Stimulated activated memory B cell treated with anti-CD40 and anti-IgM and Interleukin-4, amounts not matched to agents 10 μg/mL and 1 μg/mL and 100 μg/mL, for 72 hours (primary cell): ENCODE measurements around the gene NBEA.
"Not testable (repeated sequence)": the region's sequence is repeated elsewhere in the genome, so short reads cannot be mapped to it uniquely, and the experiment has no call there.

ENCODE experiments used
- ATAC-seq: fragments of 150-1000 bp; cut with Tn5 transposase; 2 replicates; pipeline ENCODE4 v1.10.0; 2021
- H3K27ac Mint-ChIP-seq: one replicate; pipeline ENCODE4 v1.8.0; 2022; ENCODE audit warnings: mild to moderate bottlenecking, mixed read lengths
- H3K27me3 Mint-ChIP-seq: one replicate; pipeline ENCODE4 v1.8.0; 2022; ENCODE audit warnings: mixed read lengths
- H3K36me3 Mint-ChIP-seq: one replicate; pipeline ENCODE4 v1.8.0; 2022; ENCODE audit warnings: mixed read lengths
- H3K4me1 Mint-ChIP-seq: one replicate; pipeline ENCODE4 v1.8.0; 2022; ENCODE audit warnings: mixed read lengths
- H3K4me3 Mint-ChIP-seq: one replicate; pipeline ENCODE4 v1.8.0; 2022; ENCODE audit warnings: mild to moderate bottlenecking, moderate library complexity, mixed read lengths
- H3K9me3 Mint-ChIP-seq: one replicate; pipeline ENCODE4 v1.8.0; 2022; ENCODE audit warnings: mixed read lengths

Gene NBEA

DNA sequence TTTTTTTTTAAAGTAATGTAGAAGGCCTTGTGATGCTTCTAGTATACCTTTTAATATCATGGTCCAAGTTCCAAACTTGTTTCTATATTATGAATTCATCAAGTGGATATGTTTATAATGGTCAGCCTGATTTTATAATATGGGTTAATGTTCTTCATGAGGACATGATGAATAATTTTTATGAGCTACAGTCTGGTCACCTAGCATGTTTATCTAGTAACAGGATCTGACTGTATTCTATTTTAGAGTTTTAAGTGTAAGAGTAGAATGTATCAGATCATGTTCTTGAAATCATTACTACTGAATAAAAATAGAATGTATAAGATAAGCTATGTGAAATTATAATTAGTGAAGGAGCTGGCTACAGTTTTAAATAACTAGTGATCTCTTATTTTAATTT is 164.7 kb downstream of the NBEA start:
- not testable (repeated sequence) for ATAC-seq, H3K27ac Mint-ChIP-seq

DNA sequence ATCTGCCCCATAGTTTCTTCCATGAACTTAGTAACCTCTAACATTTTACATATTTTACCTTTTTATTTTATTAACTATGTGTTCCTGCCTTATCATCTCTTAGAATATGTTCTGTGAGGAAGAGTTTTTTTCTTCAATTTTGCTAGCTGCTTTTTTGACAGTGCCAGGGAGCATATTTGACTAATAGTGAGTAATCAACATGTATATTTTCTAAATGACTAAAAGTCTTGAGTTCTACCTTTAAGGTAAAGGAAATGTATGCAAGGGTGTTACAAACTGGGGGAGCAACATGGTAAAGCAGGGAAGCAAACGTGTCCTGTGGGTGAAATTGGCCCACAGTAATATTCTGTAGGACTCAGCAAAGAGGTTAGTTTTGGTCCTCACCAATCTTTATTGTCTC is 165.5 kb downstream of the NBEA start:
- H3K27ac Mint-ChIP-seq: no peak overlapping the region
- no peak overlapping the region for H3K4me3 Mint-ChIP-seq
- peaks cover 2% of the 10 kb centered on the region for H3K36me3 Mint-ChIP-seq
- no peaks in the 10 kb centered on the region for H3K27me3 Mint-ChIP-seq
- no peaks in the 10 kb centered on the region for H3K4me1 Mint-ChIP-seq
- no peaks in the 10 kb centered on the region for H3K9me3 Mint-ChIP-seq
- no peak for ATAC-seq

More for the DNA sequence above, 164.7 kb downstream of the NBEA start:
- H3K9me3 Mint-ChIP-seq, H3K4me3 Mint-ChIP-seq, H3K4me1 Mint-ChIP-seq, H3K27me3 Mint-ChIP-seq, H3K36me3 Mint-ChIP-seq: not testable (repeated sequence)

- H3K4me1 Mint-ChIP-seq, H3K27ac Mint-ChIP-seq, H3K9me3 Mint-ChIP-seq, H3K27me3 Mint-ChIP-seq, ATAC-seq, H3K4me3 Mint-ChIP-seq: not testable (repeated sequence)
- peaks cover 14% of the 10 kb centered on the region for H3K36me3 Mint-ChIP-seq
These were observed 171.5 kb downstream of the NBEA start for GRCh38 chr13:35113612-35114011.

DNA sequence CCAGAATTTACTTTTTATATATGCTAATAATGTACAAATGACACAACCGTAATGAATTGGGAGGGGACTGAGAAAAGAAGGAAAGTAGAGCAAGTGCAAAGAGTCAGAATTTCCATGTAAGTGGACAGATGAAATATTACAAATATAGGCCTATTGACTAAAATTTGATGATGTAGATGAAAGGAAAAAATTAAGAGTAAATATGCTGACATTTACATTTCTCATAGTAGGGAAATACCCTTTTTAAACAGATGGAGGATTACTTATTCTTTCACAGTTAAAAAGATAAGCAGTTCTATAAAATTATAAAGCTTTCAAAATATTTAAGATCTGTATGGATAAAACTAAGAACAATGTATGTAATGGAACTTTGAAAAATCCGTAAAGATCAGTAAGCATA is 185.4 kb downstream of the NBEA start:
- no peaks in the 10 kb centered on the region for H3K27me3 Mint-ChIP-seq
- no peak overlapping the region for H3K27ac Mint-ChIP-seq
- H3K4me1 Mint-ChIP-seq: peaks cover 5% of the 10 kb centered on the region
- no peaks in the 10 kb centered on the region for H3K9me3 Mint-ChIP-seq
- H3K4me3 Mint-ChIP-seq: no peak overlapping the region
- no peak for ATAC-seq
- H3K36me3 Mint-ChIP-seq: no peaks in the 10 kb centered on the region

DNA sequence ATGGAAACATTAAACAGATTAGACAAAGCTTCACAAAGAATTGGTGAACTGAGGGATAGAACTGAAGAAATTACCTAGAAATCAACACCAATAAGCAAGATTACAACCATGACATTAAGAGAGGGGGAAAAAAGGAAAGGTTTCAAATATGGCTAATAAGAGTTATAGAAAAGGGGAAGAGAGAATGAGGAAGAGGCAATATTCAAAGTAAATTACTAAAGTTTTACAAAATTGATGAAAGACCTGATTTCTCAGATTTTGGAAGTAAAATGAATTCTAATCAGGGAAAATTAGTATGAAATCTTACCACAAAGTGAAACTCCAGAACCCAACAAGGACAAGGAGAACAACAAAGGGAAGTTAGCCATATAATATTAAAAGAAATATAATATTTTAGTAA is 187.4 kb downstream of the NBEA start:
- Mint-ChIP-seq H3K36me3 (no peaks in the 10 kb centered on the region), H3K4me3 (no peak overlapping the region), H3K4me1 (peaks cover 5% of the 10 kb centered on the region), H3K27me3 (no peaks in the 10 kb centered on the region), H3K27ac (no peak overlapping the region), H3K9me3 (no peaks in the 10 kb centered on the region)
- ATAC-seq: no peak

GRCh38 chr13:35131471-35131870 is 189.4 kb downstream of the NBEA start:
- H3K27me3 Mint-ChIP-seq: no peaks in the 10 kb centered on the region
- no peak overlapping the region for H3K4me3 Mint-ChIP-seq
- H3K36me3 Mint-ChIP-seq: no peaks in the 10 kb centered on the region
- no peak overlapping the region for H3K27ac Mint-ChIP-seq
- peaks cover 5% of the 10 kb centered on the region for H3K4me1 Mint-ChIP-seq
- ATAC-seq: no peak
- H3K9me3 Mint-ChIP-seq: no peaks in the 10 kb centered on the region

GRCh38 chr13:35136585-35136984 is 194.5 kb downstream of the NBEA start:
- Mint-ChIP-seq H3K27ac (no peak overlapping the region), H3K4me3 (no peak overlapping the region), H3K27me3 (no peaks in the 10 kb centered on the region), H3K4me1 (no peaks in the 10 kb centered on the region), H3K9me3 (no peaks in the 10 kb centered on the region), H3K36me3 (no peaks in the 10 kb centered on the region)
- no peak for ATAC-seq

DNA sequence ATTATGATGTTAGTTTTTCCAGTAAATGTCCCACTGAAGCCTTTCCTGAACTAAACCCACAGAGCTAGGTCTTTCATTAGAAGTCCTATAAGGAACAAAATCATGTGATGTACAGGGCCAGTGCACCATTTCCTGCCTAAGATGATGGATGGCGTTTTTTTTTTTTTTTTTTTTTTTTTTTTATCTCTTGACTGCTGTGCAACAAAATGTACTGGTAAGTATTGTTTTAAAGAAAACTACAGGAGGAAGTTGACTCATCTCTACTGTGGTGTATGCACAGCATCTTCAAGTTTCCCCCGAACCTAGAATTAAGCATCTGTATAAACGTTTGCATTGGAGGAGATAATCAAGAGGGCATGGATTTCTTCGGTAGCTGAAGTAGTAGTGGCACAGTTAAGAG is 197.5 kb downstream of the NBEA start:
- no peaks in the 10 kb centered on the region for H3K27me3 Mint-ChIP-seq
- no peak overlapping the region for H3K4me3 Mint-ChIP-seq
- no peaks in the 10 kb centered on the region for H3K9me3 Mint-ChIP-seq
- H3K36me3 Mint-ChIP-seq: no peaks in the 10 kb centered on the region
- no peak overlapping the region for H3K27ac Mint-ChIP-seq
- no peaks in the 10 kb centered on the region for H3K4me1 Mint-ChIP-seq
- no peak for ATAC-seq

- ATAC-seq: no peak
- Mint-ChIP-seq H3K4me1 (no peaks in the 10 kb centered on the region), H3K27ac (no peak overlapping the region), H3K4me3 (no peak overlapping the region), H3K9me3 (no peaks in the 10 kb centered on the region), H3K36me3 (no peaks in the 10 kb centered on the region), H3K27me3 (no peaks in the 10 kb centered on the region)
These were observed 198.3 kb downstream of the NBEA start for GRCh38 chr13:35140321-35140720.

DNA sequence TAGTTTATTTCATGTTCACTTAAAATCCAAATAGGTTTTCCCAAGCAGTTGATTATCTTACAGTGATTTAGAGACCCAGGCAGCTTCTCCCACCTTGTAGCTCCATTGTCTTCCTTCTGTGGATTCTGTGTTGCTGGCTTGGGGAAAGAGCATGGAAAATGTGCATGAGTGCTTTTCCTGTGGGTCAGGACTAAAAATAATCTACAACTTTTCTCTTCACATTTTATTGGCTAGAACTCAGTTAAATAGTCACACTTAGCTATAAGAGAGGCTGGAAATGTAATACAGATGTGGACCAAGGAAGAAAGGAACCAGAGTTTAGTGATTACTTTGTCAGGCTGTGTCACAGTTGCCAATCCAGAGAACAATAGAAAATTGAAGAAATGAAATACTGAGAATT is 198.8 kb downstream of the NBEA start:
- Mint-ChIP-seq H3K27ac (no peak overlapping the region), H3K9me3 (no peaks in the 10 kb centered on the region), H3K36me3 (no peaks in the 10 kb centered on the region), H3K4me1 (no peaks in the 10 kb centered on the region), H3K27me3 (no peaks in the 10 kb centered on the region), H3K4me3 (no peak overlapping the region)
- no peak for ATAC-seq

- Mint-ChIP-seq H3K27me3 (no peaks in the 10 kb centered on the region), H3K4me3 (no peak overlapping the region), H3K27ac (no peak overlapping the region), H3K36me3 (no peaks in the 10 kb centered on the region), H3K4me1 (no peaks in the 10 kb centered on the region), H3K9me3 (no peaks in the 10 kb centered on the region)
- no peak for ATAC-seq
These were observed 201.1 kb downstream of the NBEA start for GRCh38 chr13:35143123-35143522.

- Mint-ChIP-seq H3K27me3 (no peaks in the 10 kb centered on the region), H3K4me3 (no peak overlapping the region), H3K27ac (no peak overlapping the region), H3K9me3 (no peaks in the 10 kb centered on the region), H3K4me1 (no peaks in the 10 kb centered on the region), H3K36me3 (no peaks in the 10 kb centered on the region)
- ATAC-seq: no peak
These were observed 202.3 kb downstream of the NBEA start for GRCh38 chr13:35144166-35144890.

DNA sequence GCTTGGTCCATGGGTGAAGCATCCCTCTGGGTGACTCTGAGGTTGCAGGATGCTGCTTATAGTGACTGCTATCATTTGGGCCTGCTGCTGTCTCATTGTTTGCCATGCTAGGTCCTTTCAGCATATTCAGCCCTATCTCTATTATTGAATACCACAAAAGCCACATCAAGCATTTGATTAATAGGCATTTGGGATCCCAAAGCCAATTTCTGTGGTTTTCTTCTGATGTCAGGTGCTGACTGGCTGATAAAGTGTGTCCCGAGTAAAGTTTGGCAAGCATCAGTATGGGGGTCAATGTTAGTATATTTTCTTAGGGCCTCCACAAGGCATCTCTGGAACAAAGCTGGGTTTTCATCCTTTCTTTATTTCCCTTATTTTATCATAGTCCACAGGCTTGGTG is 204.6 kb downstream of the NBEA start:
- H3K4me3 Mint-ChIP-seq: no peak overlapping the region

GRCh38 chr13:35157143-35157755 is 215.2 kb downstream of the NBEA start:
- ATAC-seq: no peak
- no peak overlapping the region for H3K27ac Mint-ChIP-seq
- peaks cover 2% of the 10 kb centered on the region for H3K4me1 Mint-ChIP-seq
- no peaks in the 10 kb centered on the region for H3K36me3 Mint-ChIP-seq
- no peaks in the 10 kb centered on the region for H3K27me3 Mint-ChIP-seq
- no peaks in the 10 kb centered on the region for H3K9me3 Mint-ChIP-seq
- H3K4me3 Mint-ChIP-seq: no peak overlapping the region

More for the DNA sequence above, 204.6 kb downstream of the NBEA start:
- no peaks in the 10 kb centered on the region for H3K36me3 Mint-ChIP-seq
- H3K4me1 Mint-ChIP-seq: no peaks in the 10 kb centered on the region
- no peak for ATAC-seq
- no peaks in the 10 kb centered on the region for H3K27me3 Mint-ChIP-seq
- no peaks in the 10 kb centered on the region for H3K9me3 Mint-ChIP-seq
- no peak overlapping the region for H3K27ac Mint-ChIP-seq

DNA sequence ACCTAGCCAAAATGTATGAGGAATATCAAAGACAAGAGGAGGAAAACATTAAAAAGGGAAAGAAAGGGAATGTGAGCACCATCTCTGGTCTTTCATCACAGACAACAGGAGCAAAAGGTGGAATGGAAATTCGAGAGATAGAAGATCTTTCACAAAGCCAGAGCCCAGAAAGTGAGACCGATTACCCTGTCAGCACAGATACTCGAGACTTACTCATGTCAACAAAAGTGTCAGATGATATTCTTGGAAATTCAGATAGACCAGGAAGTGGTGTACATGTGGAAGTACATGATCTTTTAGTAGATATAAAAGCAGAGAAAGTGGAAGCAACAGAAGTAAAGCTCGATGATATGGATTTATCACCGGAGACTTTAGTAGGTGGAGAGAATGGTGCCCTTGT is 217.0 kb downstream of the NBEA start:
- ATAC-seq: no peak
- H3K4me1 Mint-ChIP-seq: peaks cover 7% of the 10 kb centered on the region
- no peaks in the 10 kb centered on the region for H3K9me3 Mint-ChIP-seq
- H3K4me3 Mint-ChIP-seq: no peak overlapping the region
- H3K27ac Mint-ChIP-seq: no peak overlapping the region
- H3K36me3 Mint-ChIP-seq: no peaks in the 10 kb centered on the region
- H3K27me3 Mint-ChIP-seq: no peaks in the 10 kb centered on the region

- H3K27me3 Mint-ChIP-seq: no peaks in the 10 kb centered on the region
- no peak overlapping the region for H3K27ac Mint-ChIP-seq
- H3K36me3 Mint-ChIP-seq: no peaks in the 10 kb centered on the region
- H3K9me3 Mint-ChIP-seq: no peaks in the 10 kb centered on the region
- no peak overlapping the region for H3K4me3 Mint-ChIP-seq
- ATAC-seq: no peak
- H3K4me1 Mint-ChIP-seq: peaks cover 7% of the 10 kb centered on the region
These were observed 218.8 kb downstream of the NBEA start for GRCh38 chr13:35160896-35161295.
